NCI-H446 (cell line): Measurements from ENCODE around the gene N4BP2L2.
"Not testable (repeated sequence)": the region's sequence is repeated elsewhere in the genome, so short reads cannot be mapped to it uniquely, and the experiment has no call there.

ENCODE experiments used
- DNase-seq, 2 experiments: peaks; one replicate each; lab custom pipeline; 2025; lab: John Stamatoyannopoulos, UW

N4BP2L2 gene

GRCh38 chr13:32538621-32539246, at the start of gene N4BP2L2:
Gene N4BP2L2, minus strand, starts transcription at chr13:32538795. Its CDS starts 1,768 bp downstream, at chr13:32537027.
- peak; percentile 93 to 97 for DNase-seq

GRCh38 chr13:32587811-32588170, 49.2 kb upstream of the N4BP2L2 start:
- DNase-seq = no peak

DNA sequence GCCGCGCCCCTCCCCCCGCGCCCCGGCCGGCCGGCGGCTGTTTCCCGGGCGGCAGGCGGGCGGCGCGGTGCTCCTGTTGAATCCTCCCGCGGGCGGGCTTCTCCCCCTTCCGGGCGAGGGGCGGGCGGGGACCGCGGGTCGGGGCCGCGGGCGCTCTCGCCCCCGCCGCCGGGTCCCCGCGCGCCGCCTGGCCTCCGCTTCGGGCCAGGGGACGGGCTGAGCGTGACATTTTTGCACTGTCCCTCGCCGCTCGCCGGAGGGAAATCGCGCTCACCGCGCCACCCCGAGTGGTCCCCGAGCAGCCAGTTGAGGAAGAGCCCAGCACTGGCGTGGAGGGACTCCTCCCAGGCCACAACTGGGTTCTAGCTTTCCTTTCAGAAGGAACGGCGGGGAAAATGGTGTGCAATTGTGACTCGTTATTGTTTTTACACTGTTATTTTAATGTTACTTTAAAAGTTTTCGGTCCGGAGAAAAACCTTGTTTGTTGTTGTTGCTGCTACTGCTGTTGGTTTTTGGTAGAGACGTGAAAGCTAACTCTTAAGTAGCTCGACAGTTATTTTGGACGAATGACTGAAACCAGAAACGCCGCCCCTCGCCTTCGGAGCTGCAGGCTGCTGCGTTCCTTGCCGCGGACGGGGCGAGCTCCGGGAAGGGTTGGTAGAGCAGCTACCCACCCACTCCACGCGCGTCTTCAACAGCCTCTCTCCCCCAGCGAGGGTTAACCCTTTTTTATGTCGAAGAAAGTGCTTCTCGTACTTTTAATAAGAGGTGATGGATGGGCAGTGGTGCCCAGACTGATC, 48.6 kb upstream of the N4BP2L2 start:
- DNase-seq = peak in 1 of 2 experiments; percentile 64

- peak; percentile 79 to 96 for DNase-seq
Measured at GRCh38 chr13:32586080-32586900, 47.7 kb upstream of the N4BP2L2 start, which contains the start of gene PDS5B. Gene PDS5B, plus strand, starts transcription at chr13:32586452. Its CDS starts 62,321 bp downstream, at chr13:32648773.

DNA sequence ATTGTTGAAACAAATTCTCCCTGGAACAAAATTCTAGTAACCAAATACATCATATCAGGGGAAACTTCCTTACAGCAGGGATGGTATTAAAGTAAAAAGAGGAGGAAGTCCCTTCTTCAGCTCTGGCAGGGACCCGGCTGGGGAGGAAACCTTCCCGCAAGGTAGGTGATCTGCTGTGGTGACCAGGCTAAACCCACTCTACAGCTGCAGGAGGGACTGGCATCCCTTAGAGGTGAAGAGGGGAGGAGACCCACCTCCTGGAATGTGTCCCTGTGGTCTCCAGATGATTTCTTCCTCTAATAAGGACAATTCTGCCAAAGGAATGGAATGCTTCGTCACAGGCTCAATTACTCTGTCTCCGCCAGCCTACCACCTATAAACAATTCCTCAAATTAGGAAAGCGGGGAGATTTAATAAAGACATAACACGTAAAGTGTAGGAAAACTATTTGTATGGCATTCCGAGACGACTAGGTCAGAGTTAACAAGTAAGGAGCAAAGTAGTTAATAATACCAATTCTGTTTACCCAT, 47.0 kb upstream of the N4BP2L2 start:
- no peak for DNase-seq

GRCh38 chr13:32582991-32583390, 44.4 kb upstream of the N4BP2L2 start:
- DNase-seq = no peak

- DNase-seq = no peak
Measured at GRCh38 chr13:32582281-32582680, 43.7 kb upstream of the N4BP2L2 start.

DNA sequence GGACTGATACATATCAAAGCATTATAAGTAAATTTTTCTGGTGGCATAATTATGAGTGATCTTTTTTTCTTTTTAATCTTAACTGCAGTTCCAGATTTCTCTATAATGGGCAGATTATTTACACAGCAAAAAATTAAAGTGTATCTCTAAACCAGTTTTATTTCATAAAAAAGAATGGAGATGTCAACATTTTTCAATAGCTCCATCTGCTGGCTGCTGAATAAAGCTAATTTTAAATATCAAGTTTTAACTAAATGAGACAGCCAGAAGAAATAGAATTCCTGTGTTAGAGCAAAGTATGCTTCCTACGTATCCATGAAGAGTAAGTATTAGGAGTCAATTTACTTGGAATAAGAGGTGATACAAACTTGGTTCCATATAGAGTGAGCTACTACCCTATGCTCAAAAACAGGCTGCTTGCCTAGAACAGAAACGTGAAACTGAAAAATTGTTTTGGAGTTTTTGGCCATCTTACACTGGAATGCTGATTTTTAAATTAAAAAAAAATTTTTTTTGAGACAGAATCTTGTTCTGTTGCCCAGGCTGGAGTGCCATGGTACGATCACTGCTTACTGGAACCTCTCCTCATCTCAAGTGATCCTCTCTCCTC, 42.7 kb upstream of the N4BP2L2 start:
- DNase-seq = peak in 1 of 2 experiments; percentile 41

- no peak for DNase-seq
Measured at GRCh38 chr13:32577032-32577431, 38.4 kb upstream of the N4BP2L2 start.

- not testable (repeated sequence) for DNase-seq
Measured at GRCh38 chr13:32575687-32576086, 37.1 kb upstream of the N4BP2L2 start.

- DNase-seq = not testable (repeated sequence)
Measured at GRCh38 chr13:32560842-32561241, 22.2 kb upstream of the N4BP2L2 start.

DNA sequence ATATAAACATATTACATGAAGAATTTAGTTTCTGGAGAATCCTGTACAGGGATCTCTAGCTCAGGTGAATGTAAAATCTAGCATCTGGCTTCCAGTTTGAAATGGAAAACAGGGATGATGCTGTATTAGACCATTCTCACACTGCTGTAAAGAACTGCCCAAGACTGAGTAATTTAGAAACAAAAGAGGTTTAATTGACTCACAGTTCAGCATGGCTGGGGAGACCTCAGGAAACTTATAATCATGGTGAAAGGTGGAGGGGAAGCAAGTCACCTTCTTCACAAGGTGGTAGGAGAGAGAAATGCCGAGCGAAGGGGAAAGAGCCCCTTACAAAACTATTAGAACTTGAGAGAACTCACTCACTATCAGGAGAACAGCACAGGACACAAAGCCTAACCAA, 17.0 kb upstream of the N4BP2L2 start:
- no peak for DNase-seq

DNA sequence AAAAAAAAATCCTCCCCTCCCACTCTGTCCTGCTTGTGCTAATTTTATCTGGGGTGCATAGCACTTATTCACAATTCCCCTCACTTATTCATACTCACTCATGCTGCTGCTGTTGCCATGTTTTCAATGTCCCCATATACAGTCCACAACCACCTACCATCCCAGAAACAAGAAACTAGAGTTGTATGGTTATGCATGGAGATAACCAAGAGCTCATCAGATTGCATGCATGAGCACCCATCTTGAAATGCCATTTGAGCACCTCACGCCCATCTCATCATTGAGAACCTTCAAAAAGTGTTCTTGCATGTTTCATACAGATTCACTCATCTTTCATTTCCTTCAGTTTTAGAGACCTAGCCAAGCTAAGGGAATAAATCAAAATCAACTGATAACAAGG, 15.1 kb upstream of the N4BP2L2 start:
- no peak for DNase-seq

GRCh38 chr13:32549788-32550187, 11.2 kb upstream of the N4BP2L2 start:
- DNase-seq = no peak

DNA sequence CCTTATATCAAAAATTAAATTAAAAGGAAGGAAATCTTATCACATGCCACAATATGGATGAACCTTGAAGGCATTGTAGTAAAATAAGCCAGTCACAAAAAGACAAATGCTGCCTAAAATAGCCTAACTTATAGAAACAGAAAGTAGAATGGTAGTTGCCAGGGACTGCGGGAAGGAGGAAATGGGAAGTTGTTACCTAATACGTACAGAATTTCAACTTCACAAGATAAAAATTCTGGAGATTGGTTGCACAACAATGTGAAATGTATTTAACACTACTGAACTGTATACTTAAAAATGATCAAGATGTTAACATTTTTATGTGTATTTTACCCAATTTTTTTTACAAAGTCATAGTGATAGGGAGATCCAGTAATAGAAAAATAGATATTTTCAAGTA, 10.2 kb upstream of the N4BP2L2 start:
- DNase-seq = no peak

GRCh38 chr13:32545083-32545482, 6.5 kb upstream of the N4BP2L2 start:
- no peak for DNase-seq

- no peak for DNase-seq
Measured at GRCh38 chr13:32542221-32542620, 3.6 kb upstream of the N4BP2L2 start.

- no peak for DNase-seq
Measured at GRCh38 chr13:32538143-32538620, 413 bp downstream of the N4BP2L2 start.

- no peak for DNase-seq
Measured at GRCh38 chr13:32537580-32538142, 934 bp downstream of the N4BP2L2 start.

DNA sequence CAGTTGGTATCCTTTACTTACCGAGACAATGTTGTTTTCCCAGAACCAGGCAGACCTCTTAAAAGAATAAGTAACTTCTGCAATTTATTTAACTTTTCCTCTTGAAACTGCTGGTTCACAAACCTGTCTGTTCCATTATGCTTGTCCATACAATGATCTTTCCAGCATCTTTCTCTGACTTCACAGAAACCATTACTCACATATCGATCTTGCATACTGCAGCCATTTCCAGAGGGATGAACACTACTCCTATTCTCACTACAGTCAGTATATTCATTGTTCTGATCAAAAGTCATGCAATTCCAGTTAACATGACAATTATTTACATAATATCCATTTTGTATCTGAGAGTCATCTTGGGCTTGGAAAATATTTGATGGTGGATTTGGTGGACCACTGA, 2.8 kb downstream of the N4BP2L2 start:
- DNase-seq = no peak

GRCh38 chr13:32535115-32535514, 3.5 kb downstream of the N4BP2L2 start:
- no peak for DNase-seq
